GM21737 (cell line): ENCODE results near the gene PMF1.
"Not testable (repeated sequence)": the region's sequence is repeated elsewhere in the genome, so short reads cannot be mapped to it uniquely, and the experiment has no call there.

Experiments used
- ATAC-seq: cut with Tn5 transposase; IDR thresholded peaks from one replicate; pipeline ENCODE4 v1.9.1; 2021; ENCODE audit warnings: mild to moderate bottlenecking, moderate library complexity; ENCODE audit not compliant: unreplicated experiment

Gene PMF1, protein sequence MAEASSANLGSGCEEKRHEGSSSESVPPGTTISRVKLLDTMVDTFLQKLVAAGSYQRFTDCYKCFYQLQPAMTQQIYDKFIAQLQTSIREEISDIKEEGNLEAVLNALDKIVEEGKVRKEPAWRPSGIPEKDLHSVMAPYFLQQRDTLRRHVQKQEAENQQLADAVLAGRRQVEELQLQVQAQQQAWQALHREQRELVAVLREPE

DNA sequence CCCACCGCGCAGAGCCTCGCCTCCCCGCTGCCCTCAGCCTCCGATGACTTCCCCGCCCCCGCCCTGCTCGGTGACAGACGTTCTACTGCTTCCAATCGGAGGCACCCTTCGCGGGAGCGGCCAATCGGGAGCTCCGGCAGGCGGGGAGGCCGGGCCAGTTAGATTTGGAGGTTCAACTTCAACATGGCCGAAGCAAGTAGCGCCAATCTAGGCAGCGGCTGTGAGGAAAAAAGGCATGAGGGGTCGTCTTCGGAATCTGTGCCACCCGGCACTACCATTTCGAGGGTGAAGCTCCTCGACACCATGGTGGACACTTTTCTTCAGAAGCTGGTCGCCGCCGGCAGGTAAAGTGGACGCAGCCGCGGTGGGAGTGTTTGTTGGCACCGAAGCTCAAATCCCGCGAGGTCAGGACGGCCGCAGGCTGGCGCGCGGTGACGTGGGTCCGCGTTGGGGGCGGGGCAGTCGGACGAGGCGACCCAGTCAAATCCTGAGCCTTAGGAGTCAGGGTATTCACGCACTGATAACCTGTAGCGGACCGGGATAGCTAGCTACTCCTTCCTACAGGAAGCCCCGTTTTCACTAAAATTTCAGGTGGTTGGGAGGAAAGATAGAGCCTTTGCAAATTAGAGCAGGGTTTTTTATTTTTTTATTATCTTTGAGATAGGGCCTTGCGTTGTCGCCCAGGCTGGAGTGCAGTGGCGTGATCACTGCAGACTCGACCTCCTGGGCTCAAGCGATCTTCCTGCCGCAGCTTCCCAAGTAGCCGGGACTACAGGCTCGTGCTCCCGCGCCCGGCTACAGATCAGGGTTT lies at the start of gene PMF1:
TSS of gene PMF1 (plus strand) at position 175 of the 811 bp plus-strand sequence. CDS start at position 184, 9 bp downstream.
- peak; percentile 81 for ATAC-seq

DNA sequence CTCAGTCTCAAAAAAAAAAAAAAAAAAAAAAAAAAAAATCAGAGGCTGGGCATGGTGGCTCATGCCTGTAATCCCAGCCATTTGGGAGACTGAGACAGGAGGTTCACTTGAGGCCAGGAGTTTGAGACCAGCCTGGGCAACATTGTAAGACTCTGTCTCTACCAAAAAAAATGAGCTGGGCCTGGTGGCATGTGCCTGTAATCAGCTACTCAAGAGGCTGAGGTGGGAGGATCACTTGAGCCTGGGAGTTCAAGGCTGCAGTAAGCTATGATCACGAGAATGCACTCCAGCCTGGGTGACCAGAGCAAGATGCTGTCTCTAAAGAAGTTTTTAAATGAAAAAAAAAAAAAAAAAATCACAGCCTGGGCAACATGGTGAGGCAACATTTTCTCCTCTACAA lies 49.1 kb upstream of the PMF1 start:
- ATAC-seq = no peak

DNA sequence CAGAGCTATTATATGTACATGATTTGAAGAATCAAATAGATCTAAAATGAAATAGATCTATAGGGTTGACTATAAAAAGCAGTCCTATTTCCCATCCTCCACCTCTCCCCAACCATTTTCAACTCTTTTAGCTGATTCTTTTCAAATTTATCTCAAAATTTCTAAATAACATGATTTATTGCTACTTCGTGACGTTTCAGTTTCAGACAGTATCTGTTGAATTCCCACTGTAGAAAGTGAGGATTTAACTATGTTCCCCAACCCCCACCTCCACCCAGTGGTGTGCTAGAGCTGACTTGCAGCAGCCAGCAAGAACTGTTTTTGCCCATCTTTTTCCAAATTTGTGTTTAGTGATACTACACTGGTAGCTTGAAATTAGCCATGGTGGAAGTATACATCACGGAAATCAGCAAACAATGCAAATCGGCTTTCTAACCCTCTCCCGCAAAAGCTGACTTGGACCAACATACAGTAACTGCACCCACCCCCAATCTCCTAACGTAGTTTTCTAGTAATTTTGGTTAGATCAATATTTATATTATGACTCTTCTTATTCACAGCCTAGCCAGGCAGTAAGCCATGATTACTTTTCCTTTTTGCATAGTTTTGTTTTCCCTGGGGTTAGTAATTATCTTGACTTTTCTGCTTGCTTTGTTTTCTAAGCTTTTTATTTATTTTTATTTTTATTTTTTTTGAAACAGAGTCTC lies 48.5 kb upstream of the PMF1 start:
- ATAC-seq = no peak

DNA sequence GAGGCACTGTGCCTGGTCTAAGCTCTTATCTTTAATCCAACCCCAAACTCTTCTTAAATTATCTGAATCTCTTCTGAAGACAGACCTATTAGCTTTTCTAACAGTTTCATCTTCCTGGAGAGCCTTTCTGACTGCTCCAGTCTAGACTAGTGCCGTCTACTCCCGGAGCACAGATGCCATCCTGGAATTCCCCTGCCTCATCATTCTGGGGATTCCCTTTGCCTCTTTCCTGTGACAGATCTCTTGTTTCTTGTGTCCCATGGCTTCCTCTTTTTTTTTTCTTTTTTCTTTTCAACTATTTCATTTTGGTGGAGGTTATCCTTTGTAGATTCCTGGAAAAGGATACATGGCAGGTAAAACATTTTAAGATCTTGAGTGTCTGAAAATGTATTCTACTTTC lies 47.7 kb upstream of the PMF1 start:
- no peak for ATAC-seq

DNA sequence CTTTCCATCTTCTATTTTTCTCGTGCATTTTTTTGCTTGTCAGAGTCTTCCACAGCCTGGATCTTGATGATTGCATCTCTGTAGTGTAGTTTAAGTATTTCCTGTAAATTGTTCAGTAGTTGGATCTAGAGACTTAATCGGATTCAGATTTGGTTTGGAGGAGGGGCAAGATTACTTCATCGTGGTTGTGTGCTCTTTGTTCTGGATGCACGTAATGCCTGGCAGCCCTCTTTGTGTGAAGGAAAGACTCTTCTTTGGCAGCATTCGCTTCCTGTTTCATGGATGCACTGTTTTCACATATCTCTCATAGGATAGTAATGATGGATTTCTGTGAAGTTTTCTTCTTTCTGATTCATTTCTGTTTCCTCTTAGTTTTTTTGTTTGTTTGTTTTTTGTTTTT lies 45.3 kb upstream of the PMF1 start:
- ATAC-seq = no peak

DNA sequence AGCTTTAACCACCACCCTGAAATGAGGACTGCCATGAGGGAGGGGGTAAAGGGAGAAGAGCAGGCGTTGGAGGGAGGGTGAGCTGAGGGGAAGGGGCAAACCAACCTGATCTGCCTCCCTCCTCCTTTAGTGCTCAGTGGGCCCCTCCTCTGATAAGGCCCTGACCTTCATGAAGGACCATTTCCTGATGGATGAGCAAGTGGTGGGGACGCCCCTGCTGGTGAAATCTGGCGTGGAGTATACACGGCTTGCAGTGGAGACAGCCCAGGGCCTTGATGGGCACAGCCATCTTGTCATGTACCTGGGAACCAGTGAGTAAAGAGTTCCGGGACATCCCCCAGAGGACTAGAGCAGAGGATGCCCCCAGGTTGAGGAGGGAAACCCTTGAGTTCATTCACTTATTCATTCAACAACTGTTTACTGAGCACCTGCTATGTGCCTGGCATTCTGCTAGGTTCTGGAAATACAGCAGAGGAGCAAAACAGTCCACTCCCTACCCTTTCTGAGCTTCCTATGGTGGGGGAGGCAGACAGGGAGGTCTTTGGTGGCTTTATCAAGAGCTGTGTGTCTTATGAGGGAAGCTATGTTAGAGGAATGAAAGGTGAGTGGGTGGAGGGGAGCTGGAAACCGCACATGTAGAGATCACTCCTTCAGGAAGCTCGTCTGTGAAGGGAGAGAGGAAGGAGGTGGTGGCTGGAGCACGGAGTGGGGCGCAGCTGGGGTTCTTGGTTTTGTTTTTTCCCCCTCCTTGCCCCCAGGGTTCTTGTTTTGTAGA lies 39.9 kb upstream of the PMF1 start:
- ATAC-seq = no peak

DNA sequence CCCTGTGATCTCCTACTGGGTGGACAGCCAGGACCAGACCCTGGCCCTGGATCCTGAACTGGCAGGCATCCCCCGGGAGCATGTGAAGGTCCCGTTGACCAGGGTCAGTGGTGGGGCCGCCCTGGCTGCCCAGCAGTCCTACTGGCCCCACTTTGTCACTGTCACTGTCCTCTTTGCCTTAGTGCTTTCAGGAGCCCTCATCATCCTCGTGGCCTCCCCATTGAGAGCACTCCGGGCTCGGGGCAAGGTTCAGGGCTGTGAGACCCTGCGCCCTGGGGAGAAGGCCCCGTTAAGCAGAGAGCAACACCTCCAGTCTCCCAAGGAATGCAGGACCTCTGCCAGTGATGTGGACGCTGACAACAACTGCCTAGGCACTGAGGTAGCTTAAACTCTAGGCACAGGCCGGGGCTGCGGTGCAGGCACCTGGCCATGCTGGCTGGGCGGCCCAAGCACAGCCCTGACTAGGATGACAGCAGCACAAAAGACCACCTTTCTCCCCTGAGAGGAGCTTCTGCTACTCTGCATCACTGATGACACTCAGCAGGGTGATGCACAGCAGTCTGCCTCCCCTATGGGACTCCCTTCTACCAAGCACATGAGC lies 36.1 kb upstream of the PMF1 start:
- ATAC-seq = no peak

DNA sequence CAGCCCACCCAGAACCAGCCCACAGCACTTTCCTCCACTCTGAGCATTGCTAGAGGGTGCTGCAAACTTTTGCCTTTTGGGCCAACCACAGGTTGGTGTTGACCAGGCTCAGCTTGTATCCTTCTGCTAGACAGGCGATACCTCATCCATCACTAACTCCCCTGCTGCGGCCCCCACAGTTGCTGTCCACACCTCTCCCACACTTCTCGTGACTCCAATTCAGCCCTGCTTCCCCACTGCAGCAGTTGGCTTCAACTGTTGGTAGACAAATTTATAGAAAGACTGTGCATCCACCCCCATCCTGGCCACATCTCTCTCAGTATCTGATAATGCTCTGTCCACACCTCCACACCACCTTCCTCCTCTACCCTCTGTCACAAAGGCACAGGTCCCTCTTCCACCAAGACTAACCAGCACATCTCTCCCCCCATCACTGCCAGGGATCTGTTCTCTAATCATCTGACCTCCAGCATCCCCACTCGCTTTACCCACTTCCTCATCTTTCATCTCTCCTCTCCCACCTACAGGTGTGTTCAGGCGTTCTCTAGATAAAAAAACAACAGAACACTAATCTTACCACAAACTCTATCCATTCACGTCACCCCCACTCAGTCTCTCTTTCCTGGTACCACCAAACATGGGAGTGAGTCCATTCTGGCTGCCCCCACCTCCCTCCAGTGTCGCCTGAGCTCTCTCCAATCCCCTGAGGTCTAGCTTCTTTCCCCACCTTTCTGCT lies 34.7 kb upstream of the PMF1 start:
- ATAC-seq = no peak

DNA sequence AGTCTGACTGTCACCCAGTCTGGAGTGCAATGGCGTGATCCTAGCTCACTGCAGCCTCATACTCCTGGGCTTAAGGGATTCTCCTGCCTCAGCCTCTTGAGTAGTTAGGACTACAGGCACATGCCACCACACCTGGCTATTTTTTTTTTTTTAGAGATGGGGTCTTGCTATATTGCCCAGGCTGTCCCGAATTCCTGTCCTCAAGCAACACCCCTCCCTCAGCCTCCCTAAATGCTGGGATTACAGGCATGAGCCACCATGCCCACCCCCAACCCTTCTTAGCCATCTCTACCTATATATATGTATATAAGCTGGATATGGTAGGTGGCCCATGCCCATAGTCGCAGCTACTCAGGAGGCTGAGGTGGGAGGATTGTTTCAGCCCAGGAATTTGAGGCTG lies 32.3 kb upstream of the PMF1 start:
- no peak for ATAC-seq

DNA sequence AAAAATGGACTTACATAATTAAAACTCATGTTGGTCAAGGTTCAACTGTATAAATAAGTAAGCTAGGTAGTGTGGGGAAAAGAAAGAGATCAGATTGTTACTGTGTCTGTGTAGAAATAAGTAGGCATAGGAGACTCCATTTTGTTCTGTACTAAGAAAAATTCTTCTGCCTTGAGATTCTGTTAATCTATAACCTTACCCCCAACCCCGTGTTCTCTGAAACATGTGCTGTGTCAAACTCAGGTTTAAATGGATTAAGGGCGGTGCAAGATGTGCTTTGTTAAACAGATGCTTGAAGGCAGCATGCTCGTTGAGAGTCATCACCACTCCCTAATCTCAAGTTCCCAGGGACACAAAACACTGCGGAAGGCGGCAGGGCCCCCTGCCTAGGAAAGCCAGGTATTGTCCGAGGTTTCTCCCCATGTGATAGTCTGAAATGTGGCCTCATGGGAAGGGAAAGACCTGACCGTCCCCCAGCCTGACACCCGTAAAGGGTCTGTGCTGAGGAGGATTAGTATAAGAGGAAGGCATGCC lies 31.3 kb upstream of the PMF1 start:
- ATAC-seq = not testable (repeated sequence)

DNA sequence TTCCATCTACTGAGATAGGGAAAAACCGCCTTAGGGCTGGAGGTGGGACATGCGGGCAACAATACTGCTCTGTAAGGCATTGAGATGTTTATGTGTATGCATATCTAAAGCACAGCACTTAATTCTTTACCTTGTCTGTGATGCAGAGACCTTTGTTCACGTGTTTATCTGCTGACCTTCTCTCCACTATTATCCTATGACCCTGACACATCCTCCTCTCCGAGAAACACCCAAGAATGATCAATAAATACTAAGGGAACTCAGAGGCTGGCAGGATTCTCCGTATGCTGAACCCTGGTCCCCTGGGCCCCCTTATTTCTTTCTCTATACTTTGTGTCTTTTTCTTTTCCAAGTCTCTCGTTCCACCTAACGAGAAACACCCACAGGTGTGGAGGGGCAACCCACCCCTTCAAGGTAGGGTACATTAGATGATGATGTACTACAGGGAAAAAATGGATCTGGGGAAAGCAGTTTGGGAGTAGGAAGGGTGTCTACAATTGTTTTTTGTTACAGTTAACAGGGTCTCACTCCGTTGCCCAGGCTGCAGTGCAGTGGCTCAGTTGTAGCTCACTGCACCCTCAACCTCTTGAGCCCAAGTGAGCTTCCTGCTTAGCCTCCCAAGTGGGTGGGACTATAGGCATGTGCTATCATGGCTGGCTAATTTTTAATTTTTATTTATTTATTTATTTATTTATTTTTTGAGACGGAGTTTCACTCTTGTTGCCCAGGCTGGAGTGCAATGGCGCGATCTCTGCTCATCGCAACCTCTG lies 30.6 kb upstream of the PMF1 start:
- ATAC-seq = not testable (repeated sequence)

DNA sequence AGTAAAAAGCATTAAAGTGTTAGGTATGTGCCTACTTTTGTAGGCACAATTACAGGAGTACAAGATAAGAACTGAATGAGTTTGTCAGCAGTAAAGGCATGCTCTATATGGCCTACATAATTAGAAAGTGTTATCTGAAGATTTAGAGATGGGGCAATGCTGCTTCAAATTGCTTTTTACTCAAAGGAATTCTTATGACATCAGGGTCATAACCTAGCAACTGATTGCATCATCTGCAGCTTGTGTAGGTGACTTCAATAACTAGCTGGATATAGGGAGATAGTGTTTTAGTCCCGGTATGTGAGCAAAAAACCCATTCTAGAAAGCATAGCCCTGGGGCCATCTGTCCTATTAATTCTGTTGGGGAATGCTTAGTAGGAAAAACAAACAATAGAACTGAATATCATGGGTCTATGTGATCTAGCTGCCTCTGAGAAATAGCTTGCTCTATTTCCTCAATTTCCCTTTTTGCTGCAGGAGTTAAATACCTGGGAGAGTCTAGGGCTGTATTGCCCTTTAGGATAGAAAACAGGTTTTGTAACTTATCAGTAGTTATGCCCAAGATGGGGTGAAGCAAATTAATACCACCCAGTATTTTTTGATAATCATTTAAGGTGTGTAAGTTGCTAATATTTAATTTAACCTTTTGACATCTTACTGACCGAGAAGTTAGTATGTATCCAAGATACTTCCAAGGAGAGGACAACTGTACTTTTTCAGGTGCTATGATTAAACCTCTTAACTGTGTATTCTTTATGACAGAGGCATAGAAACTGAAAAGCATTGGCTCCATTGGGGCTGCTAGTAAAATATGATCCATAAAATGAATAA lies 26.2 kb upstream of the PMF1 start:
- not testable (repeated sequence) for ATAC-seq

DNA sequence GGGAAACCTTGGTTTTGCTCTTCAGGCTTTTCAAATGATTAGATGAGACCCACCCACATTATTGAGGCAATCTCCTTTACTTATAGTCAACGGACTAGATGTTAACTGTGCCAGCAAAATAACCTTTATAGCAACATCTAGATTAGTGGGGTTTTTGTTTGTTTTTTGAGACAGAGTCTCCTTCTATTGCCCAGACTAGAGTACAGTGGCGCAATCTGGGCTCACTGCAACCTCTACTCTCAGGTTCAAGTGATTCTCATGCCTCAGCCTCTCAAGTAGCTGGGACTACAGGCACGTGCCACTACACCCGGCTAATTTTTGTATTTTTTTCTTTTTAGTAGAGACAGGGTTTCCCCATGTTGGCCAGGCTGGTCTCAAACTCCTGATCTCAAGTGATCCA lies 22.5 kb upstream of the PMF1 start:
- not testable (repeated sequence) for ATAC-seq

DNA sequence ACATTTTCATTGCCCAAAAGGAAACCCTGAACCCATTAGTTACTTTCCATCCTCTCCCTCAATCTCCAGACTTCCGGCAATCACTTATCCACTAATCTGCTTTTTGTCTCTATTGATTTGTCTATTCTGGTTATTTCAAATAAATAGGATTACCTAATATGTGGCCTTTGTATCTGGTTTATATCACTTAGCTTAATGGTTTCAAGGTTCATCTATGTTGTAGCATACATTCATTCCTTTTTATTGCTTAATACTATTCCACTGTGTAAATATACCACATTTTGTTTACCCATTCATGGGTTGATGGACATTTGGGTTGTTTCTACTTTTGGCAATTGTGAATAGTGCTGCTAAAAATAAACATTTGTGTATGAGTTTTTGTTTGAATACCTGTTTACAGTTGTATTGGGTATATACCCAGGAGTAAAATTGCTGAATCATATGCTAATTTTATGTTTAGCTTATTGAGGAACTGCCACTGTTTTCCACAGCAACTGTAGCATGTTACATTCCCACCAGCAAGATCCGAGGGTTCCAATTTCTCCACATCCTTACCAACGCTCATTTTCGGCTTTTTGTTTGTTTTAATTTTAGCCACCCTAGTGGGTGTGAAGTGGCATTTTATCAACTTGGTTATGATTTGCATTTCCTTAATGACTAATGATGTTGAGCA lies 21.4 kb upstream of the PMF1 start:
- no peak for ATAC-seq

DNA sequence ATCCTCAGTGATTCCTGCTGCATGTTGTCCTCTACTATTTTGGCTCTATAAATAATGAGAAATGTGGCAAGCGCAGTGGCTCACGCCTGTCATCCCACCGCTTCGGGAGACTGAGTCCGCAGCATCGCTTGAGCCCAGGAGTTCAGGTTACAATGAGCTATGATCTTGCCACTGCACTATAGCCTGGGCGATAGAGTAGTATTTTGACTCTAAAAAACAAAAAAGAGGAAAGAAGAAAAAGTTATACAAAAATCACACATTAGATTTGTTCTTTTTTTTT lies 19.7 kb upstream of the PMF1 start:
- ATAC-seq = no peak

DNA sequence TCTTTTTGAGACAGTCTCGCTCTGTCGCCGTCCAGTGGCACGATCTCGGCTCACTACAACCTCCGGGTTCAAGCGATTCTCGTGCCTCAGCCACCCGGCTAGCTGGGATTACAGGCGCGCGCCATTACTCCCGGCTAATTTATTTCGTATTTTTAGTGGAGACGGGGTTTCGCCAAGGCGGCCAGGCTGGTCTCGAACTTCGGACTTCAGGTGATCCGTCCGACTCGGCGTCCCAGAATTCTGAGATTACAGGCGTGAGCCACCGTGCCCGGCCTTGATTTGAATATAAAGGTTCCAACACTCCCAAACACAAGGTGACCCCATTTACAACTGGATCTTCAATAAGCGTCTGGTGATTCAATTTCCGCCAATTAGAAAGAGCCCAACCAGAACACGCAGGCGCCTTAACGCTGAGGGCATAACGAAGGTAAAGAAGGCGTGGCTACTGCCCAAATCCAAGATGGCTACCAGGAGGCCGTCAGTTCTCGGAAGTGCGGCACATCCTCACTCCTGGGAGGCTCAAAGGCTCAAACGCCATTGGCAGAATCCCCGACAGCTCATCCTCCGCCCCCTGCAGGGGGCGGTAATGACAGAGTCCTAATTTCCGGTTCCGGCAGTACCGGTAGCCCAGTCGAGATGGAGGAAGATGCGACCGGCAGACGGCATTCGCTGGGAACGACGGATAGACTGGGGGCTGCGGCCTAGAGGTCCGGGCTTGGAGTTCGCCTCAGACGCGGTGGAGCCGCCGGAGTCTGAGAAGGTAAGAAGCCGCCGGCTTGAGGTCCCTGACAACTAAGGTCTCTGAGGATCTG lies 19.1 kb upstream of the PMF1 start, which contains the start of gene SLC25A44:
TSS of gene SLC25A44 (plus strand) at position 617 of the 812 bp plus-strand sequence. CDS start 5,744 bp downstream, outside the sequence.
- ATAC-seq = peak; percentile 89

DNA sequence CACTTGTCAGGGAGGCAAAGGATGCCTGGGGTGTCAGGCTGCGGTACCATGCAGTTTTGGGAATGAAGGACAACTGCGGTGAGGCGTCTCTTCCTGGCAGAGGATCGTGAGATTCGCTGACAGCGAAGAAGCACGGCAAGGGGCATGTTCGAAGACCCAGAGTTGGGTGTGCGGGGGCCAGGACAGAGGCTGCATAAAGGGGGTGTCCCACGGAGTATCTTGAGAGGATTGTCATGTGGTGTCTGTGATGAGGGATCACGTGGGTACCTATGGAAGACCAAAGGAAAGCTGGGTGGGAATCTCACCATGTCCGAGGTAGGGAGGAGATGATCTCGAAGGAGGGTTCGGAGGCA lies 18.5 kb upstream of the PMF1 start:
- no peak for ATAC-seq
